DOHH2 (cell line): ENCODE measurements around the gene MFN2.

ENCODE experiments used
- H3F3A ChIP-seq: fragments of 200-600 bp; sonication (generic), shearing (Covaris generic); 2 replicates; pipeline ENCODE4 v1.6.0; 2016; ENCODE audit warnings: antibody characterized with exemption, mild to moderate bottlenecking; ENCODE audit not compliant: control insufficient read depth, insufficient read depth
- H3K27ac ChIP-seq: fragments of 200-600 bp; sonication (generic); 2 replicates; pipeline ENCODE4 v1.5.1; 2014; ENCODE audit warnings: low read depth, mild to moderate bottlenecking, low read length, moderate library complexity
- H3K27me3 ChIP-seq: fragments of 200-600 bp; sonication (generic); 2 replicates; pipeline ENCODE4 v1.6.1; 2014; ENCODE audit warnings: mild to moderate bottlenecking, low read length, mixed read lengths; ENCODE audit not compliant: control insufficient read depth
- H3K36me3 ChIP-seq: fragments of 200-600 bp; sonication (generic); 2 replicates; pipeline ENCODE4 v1.6.1; 2014; ENCODE audit warnings: mild to moderate bottlenecking, low read length, moderate library complexity, mixed read lengths; ENCODE audit not compliant: control insufficient read depth
- H3K4me1 ChIP-seq: fragments of 200-600 bp; sonication (generic); 2 replicates; pipeline ENCODE4 v1.6.1; 2014; ENCODE audit warnings: mild to moderate bottlenecking, low read length, mixed read lengths; ENCODE audit not compliant: control insufficient read depth
- H3K4me2 ChIP-seq: fragments of 200-600 bp; sonication (generic); 2 replicates; pipeline ENCODE4 v1.6.0; 2014; ENCODE audit warnings: mild to moderate bottlenecking, low read length, moderate library complexity
- H3K4me3 ChIP-seq: fragments of 200-600 bp; sonication (generic); 2 replicates; pipeline ENCODE4 v1.5.1; 2014; ENCODE audit warnings: mild to moderate bottlenecking, low read length, mixed read lengths
- H3K79me2 ChIP-seq: fragments of 200-600 bp; sonication (generic); 2 replicates; pipeline ENCODE4 v1.6.1; 2014; ENCODE audit warnings: mild to moderate bottlenecking, low read length, mixed read lengths; ENCODE audit not compliant: control insufficient read depth
- H3K9me2 ChIP-seq: fragments of 200-600 bp; sonication (generic); replicated peaks from 2 replicates; pipeline ENCODE4 v1.6.1; 2014; ENCODE audit warnings: mild to moderate bottlenecking, low read length, mixed read lengths; ENCODE audit not compliant: control insufficient read depth
- H3K9me3 ChIP-seq: fragments of 200-600 bp; sonication (generic); 2 replicates; pipeline ENCODE4 v1.6.1; 2014; ENCODE audit warnings: antibody characterized with exemption, low read length, mixed read lengths; ENCODE audit not compliant: control insufficient read depth, insufficient read depth
- H4K20me1 ChIP-seq: fragments of 200-600 bp; sonication (generic); 2 replicates; pipeline ENCODE4 v1.6.0; 2014; ENCODE audit warnings: low read depth, mild to moderate bottlenecking, antibody characterized with exemption, low read length, moderate library complexity; ENCODE audit not compliant: control insufficient read depth, insufficient read depth
- EZH2phosphoT487 ChIP-seq: fragments of 200-600 bp; sonication (generic); IDR thresholded peaks from 2 replicates; pipeline ENCODE4 v1.6.1; 2017; ENCODE audit warnings: borderline replicate concordance, mild to moderate bottlenecking, antibody characterized with exemption, low read length, moderate library complexity, mixed read lengths
- TF ChIP-seq, protein P1 (sequence below): fragments of 200-600 bp; sonication (generic); IDR thresholded peaks from one replicate; pipeline ENCODE4 v1.5.1; 2014; ENCODE audit warnings: antibody characterized with exemption, mild to moderate bottlenecking, low read depth, low read length; ENCODE audit not compliant: poor library complexity, severe bottlenecking

The MFN2 gene

DNA sequence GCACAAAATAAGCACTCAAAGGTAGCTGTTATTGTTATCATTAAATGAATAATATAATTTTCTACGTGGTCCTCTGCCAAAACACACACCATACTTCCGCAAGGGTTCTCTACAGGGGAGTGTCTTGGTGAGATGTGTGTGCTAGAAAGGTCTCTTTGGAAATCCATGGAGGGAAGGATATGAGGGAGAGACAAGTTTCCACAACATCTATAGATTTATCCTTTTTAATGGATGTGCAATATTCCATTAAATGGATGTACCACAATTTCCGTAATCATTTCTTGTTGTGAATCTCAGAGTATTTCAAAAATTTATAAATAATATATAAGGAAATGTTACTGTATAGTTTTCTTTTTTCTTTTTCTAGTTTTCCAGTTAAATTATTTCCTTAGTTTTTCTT, 80.3 kb downstream of the MFN2 start:
- Histone ChIP-seq H3K4me1 (peaks cover 8% of the 10 kb centered on the region; the same call in 1 of the 2 replicates), H3K79me2 (no peaks in the 10 kb centered on the region), H3K9me3 (no peaks in the 10 kb centered on the region), H3K4me3 (no peak overlapping the region), H4K20me1 (no peaks in the 10 kb centered on the region), H3F3A (0 out of 2 replicates have a peak, but pooled peaks cover 1% of the 10 kb centered on the region), H3K27ac (no peak overlapping the region), H3K27me3 (peaks cover 51% of the 10 kb centered on the region), H3K9me2 (no peaks in the 10 kb centered on the region), H3K36me3 (no peaks in the 10 kb centered on the region), H3K4me2 (no peak overlapping the region)
- TF ChIP-seq, protein P1, sequence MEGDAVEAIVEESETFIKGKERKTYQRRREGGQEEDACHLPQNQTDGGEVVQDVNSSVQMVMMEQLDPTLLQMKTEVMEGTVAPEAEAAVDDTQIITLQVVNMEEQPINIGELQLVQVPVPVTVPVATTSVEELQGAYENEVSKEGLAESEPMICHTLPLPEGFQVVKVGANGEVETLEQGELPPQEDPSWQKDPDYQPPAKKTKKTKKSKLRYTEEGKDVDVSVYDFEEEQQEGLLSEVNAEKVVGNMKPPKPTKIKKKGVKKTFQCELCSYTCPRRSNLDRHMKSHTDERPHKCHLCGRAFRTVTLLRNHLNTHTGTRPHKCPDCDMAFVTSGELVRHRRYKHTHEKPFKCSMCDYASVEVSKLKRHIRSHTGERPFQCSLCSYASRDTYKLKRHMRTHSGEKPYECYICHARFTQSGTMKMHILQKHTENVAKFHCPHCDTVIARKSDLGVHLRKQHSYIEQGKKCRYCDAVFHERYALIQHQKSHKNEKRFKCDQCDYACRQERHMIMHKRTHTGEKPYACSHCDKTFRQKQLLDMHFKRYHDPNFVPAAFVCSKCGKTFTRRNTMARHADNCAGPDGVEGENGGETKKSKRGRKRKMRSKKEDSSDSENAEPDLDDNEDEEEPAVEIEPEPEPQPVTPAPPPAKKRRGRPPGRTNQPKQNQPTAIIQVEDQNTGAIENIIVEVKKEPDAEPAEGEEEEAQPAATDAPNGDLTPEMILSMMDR, result no peak
- TF ChIP-seq EZH2phosphoT487, result no peak
